HG02642 (cell line): Measurements from ENCODE around the gene DHDDS.
"Not testable (repeated sequence)": the region's sequence is repeated elsewhere in the genome, so short reads cannot be mapped to it uniquely, and the experiment has no call there.

ENCODE experiments used
- ATAC-seq: cut with Tn5 transposase; IDR thresholded peaks from one replicate; pipeline ENCODE4 v1.9.1; 2021; ENCODE audit warnings: mild to moderate bottlenecking; ENCODE audit not compliant: unreplicated experiment, poor library complexity

DHDDS gene

DNA sequence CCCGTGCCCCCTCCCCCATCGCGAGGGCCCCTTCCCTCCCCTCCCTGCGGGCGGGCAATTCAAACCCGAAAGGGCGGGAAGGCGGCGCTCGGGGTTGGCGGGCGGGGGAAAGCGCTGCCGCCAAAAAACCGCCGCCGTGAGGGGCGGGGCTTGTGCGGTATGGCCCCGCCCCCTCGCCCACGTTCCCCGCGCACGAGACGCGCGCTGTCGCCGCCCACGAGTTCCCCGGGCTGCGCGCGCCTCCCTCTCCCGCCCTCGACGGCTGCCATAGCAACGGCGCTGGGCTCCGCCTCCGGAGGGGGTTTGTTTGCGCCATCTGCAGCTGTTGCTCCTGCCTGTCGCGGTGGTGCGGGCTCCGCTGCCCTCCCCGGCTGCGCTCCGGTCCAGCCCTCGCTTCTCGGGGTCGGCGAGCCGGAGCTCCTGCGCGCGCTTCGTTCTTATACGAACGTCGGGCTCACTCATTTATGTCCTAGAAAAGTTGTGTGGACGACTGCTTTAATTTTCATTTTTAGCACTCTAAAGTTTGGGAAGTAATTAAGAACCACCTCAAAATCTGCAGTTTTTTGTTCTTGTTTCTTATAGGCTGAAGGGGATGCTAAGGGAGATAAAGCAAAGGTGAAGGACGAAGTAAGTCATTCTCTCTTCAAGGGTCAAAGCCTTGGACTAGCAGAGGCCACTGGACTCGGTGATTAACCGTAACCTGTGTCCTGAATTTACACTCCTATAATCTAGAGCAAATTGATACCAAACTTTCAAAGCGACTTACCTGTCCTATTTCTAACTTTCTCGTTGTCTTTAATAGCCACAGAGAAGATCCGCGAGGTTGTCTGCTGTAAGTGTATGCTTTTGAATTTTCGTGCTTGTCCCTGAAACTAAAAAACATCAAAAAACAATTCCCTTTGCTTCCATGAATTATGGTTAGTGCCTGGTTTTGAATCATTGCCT, 41.1 kb downstream of the DHDDS start:
- peak; percentile 79 for ATAC-seq

DNA sequence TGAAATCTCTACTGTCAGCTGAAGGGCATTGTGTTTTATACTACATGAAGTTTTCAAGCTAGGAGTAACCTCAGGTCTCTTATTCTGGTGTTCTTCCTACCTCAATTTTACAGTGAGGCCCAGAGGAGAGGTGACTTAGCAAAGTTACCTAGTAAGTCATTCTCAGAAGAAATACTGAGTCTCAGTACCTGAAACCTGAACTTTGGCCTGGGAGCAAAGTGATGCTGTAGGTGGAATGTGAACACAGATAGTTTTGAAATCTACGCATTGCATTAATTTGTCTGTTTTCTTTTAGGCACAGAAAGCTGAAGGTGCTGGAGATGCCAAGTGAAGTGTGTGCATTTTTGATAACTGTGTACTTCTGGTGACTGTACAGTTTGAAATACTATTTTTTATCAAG, 42.7 kb downstream of the DHDDS start:
- no peak for ATAC-seq

DNA sequence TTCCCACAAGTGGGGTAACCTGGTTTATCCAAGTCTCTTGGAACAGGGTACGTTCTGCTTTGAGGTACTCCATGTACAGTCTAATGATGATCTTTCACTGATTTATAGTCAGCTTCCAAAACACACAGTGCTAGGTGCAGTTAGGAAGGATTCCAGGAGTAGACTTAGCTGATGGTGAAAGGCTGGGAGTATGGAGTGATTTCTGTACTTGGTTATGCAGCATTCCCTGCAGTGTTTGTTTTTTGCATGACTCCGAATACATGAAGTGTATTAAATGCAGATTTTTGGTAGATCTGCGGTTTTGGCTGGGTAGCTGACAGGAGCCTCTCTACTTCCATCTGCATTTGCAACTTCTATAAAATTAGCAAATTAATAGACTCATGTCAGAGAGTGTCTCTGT, 43.9 kb downstream of the DHDDS start:
- ATAC-seq = no peak

DNA sequence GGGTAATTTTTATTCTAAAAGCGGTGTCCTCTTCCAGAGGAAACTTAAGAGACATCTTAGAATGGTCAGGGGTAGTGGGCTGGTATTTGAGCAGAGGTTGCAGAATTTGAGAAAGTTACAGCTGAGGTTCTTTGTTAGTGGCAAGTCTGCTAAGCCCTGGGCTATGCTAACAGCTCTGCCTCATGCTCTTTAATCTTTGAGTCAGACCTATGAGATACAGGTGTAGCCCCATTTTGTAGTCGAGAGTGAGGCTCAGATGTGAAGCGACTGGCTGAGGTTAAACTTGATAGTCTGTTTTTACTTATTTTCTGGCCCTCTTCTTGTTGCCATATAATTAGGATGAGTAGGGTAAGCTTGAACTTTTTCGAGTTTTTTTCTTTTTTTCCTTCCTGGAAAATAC, 44.8 kb downstream of the DHDDS start:
- ATAC-seq = no peak

DNA sequence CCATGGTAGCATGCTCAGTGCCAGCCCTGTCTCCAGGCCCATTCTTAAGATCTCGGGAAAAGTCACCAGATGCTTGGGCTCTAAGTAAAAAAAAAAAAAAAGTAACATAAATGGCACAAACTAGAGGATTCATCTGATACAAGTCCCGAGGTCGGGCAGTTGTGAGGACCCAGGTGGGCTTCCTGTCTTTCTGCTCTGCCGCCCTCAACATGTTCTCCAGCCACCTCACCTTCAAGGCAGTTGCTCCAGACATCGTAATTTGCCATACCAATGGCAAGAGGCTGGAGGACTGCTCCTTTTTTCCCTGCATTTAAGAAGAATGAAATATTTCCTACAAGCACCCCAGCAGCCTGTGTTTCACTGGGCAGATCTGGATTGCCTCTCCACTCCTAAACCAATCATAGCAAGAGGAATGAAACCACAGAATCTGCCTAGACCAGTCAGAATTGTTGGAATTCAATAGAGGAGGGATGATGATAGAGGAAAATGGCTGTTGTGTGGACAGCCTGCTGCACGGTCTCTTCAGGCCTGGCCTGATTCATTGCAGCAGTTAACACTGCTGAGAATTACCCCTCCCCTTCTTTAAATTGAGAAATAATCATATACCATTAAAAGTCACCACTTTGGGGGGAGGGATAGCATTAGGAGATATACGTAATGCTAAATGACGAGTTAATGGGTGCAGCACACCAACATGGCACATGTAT, 45.5 kb downstream of the DHDDS start:
- ATAC-seq = no peak

DNA sequence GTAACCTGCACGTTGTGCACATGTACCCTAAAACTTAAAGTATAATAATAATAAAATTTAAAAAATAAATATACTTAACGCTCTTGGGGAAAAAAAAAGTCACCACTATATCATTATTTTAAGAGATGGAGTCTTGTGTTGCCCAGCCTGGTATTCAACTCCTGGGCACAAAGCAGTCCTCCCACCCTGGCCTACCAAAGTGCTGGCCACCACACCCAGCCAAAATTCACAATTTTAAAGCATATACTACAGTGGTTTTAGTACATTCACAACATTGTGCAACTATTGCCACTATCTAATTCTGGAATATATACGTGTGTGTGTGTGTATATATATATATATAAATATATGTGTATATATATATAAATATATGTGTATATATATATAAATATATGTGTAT, 46.0 kb downstream of the DHDDS start:
- no peak for ATAC-seq

DNA sequence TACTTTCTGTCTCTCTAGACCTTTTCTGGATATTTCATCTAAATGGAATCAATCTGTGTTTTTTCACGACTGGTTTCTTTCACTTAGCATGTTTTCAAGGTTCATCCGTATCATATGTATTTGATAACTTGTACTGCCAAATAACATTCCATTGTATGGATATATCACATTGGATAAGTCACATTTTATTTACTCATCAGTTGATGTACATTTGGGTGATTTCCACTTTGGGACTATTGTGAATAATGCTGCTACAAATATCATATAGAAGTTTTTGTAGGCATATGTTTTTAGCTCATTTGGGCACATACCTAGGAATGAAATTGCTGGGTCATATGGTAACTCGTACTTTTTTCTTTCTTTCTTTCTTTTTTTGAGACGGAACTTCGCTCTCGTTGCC, 46.9 kb downstream of the DHDDS start:
- no peak for ATAC-seq

DNA sequence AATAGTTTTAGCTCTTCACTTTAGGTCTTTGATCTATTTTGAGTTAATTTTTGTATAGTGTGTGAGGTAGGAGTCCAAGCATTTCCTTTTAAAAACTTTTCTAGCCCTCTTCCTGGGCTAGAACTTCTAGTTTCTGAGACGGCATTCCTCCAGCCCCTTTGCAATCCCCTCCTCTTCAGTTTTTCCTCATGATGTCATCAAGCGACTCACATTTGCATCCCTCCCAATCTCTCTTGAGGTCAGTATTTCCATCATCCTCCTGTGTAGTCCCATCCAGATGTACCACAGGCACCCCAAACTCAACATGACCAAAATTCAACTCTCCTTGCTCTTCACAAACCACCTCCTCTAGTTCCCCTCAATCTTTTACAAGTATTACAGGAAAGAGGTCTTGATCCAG, 50.8 kb downstream of the DHDDS start:
- no peak for ATAC-seq

DNA sequence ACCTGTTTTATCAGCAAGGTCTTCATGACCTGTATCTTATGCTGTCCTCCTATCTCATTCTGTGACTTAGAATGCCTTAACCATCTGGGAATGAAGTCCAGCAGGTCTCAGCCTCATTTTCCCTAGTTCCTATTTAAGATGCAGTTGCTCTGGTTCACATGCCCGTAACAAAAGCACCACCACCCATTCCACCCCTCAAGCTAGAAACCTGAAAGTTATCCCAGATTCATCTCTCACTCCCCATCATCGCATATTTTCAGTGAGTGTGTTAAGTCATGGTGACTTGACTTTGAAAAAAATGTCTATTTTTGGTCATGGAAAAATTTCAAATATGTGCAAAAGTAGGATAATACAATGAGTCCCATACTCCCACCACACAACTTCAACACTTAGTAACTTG, 51.9 kb downstream of the DHDDS start:
- no peak for ATAC-seq

DNA sequence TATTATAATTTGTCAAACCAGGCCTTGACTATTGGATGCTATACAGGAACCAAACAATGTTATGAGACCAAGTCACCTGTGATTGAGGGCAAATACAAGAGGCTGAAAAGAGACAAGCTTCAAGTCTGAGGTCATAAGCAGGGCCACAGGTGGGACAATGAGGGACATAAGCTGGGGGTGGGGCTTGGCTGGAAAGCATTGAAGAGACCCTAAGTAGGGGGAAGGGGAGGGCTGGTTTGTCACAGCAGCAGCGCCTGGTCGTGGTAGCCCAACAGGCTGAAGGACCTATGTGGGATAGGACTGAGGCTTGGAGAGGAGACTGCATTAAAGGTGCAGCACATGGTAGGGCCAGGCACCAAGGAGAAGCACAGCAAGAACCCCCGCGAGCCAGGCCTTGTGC, 58.0 kb downstream of the DHDDS start:
- ATAC-seq = no peak

DNA sequence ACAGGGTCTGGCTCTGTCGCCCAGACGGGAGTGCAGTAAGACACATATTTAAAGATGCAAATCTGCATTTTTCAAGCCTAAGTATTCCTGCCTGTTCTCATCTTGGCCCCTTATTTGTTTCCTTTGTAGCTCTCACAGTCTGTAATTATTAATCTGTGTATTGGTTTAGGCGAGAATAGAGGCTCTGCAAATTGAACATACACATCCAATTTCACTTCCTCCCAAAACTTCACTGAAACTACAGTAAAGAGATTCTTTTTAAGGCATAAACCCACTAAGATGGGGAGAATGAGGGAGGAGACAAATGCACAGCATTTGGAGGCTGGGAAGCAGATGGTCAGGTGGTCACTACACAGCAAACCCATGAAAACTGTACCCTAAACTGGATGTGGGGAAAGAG, 61.1 kb downstream of the DHDDS start:
- ATAC-seq = no peak

DNA sequence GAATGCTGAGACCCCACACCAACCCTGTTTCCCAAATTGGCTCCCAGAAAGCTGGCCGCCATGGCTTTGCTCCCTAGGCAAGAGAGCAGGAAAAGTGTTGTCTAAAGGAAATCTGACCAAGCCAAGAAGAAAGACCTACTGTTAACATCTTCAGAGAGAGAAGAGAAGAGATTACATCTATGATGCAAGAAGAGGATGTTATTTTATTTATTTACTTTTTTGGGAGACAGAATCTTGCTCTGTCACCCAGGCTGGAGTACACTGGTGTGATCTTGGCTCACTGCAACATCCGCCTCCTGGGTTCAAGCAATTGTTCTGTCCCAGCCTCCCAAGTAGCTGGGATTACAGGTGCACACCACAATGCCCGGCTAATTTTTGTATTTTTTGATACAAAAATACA, 61.8 kb downstream of the DHDDS start:
- ATAC-seq = no peak

DNA sequence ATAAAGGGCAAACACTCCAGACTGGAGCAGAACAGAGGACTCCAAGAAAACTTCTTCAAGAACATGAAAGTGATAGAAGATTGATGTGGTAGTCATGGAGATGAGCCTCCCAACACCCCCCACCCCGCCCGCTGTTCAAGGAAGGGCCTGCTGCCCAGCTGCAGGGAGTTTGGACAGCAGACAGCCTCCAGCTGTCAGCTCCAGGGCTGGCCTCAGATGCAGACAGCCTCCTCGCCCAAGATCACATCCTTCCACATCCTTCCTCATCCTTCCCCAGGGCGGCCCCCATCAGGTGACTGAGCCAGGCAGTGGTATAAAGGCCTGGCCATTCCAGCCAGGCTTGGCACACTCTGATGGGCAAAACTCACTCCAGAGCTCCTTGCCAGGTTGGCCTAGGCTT, 64.7 kb downstream of the DHDDS start:
- ATAC-seq = no peak

DNA sequence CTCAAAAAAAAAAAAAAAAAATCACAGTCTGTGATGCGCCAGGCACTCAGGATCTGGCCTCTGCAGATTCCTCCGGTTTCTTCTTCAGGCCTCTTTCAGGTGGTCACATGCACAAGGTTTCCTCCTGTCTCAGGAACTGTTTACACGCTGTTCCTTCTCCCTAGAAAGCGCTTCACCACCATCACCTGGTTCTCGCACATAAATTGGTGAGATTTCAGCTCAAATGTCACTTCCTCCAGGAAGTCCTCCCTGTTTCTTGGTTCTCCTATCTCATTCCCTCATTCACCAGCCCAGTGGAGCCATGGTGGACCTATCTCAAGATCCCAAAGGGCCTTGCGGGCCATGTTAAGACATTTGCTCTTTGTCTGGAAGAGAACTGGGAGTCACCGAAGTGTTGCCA, 66.8 kb downstream of the DHDDS start:
- no peak for ATAC-seq

DNA sequence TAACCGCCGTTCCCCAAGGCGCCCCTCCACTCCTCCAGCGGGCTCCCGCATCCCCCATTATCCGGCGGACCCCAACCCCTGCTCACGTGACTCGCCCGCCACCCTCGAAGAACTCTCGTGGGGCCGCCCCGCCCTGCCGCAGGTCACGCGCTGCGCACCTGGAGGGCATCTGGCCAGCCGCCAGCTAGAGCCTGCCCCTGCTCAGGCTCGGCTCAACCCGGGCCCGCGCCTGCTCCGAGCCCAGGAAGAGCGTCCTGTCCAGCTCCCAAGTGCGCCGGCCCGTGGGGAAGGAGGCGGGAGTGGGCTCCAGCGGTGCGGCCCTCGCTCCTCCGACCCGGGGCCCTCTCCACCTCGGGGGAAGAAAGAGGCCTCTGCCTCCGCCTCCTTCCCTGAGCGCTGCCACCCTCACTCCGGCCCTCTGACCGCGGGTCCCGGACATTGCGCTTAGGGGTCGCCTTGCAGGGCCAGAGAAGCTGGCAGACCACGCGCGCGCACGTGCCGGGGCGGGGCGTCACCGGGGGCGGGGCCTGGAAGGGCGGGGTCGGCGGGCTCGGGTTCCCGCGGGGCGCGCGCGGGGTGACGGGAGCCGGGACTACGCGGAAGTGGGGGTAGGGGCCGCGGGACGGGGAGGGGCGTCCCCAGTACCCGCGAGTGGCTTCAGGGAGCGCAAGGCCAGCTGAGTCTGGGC, 68.5 kb downstream of the DHDDS start:
- ATAC-seq = peak; percentile 71

DNA sequence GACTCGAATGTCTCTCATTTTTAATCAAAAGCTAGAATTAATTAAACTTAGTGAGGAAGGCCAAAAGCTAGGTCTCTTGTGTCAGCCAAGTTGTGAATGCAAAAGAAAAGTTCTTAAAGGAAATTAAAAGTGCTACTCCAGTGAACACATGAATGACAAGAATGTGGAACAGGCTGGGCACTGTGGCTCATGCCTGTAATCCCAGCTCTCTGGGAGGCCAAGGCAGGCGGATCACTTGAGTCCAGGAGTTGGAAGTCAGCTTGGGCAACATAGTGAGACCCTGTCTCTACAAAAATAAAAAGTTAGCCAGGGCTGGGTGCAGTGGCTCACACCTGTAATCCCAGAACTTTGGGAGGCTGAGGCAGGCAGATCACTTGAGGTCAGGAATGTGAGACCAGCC, 78.6 kb downstream of the DHDDS start:
- not testable (repeated sequence) for ATAC-seq

DNA sequence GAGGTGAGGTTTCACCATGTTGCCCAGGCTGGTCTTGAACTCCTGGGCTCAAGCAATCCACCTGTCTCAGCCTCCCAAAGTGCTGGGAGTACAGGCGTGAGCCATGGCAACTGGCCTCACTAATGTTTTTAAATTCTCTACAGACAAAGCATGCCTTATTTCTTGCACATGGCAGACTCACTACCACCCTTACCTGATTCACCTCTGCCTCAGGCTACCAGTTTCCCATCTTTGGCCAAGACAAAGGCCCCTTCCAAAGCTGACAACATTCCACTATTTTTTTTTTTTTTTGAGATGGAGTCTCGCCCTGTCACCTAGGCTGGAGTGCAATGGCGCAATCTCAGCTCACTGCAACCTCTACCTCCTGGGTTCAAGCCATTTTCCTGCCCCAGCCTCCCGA, 83.7 kb downstream of the DHDDS start:
- ATAC-seq = not testable (repeated sequence)

DNA sequence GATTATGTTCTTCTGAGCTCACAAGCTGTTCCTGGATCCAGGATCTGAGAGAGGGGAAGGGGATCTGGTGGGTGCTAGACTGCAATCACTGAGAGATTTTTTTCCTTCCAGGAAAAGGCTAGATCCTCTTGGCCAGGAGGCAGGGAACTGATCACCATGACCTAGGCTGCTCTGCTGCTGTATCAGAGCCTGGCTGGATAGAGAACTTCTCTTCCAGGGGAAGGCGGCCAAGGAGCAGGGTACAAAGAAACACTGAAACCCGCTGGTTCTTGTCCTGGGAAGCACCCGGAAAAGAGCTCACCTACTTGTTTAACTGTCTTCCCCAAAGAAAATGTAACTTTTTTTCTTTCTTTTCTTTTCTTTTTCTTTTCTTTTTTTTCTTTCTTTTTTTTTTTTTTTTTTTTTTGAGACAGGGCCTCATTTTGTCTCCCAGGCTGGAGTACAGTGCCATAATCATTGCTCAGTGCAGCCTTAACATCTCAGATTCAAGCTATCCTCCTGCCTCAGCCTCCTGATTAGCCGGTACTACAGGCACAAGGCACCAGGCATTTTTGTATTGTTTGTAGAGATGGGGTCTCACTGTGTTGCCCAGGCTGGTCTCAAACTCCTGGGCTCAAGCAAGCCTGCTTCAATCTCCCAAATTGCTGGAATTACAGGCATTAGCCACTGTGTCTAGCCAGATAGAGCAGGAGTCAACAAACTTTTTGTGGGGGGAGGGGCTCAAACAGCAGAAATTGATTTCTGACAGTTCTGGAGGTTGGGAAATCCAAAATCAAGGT, 85.1 kb downstream of the DHDDS start:
- ATAC-seq = no peak

DNA sequence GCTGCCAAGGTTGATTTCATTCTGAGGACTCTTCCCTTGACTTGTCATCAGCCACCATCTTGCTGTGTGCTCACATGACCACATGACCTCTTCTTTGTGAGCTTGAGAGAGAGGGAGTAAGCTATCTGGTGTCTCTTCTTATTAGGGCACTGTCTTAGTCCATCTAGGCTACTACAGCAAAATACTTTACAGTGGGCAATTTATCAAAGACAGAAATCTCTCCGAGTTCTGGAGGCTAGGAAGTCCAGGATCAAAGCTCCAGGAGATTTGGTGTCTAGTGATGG, 85.6 kb downstream of the DHDDS start:
- no peak for ATAC-seq

DNA sequence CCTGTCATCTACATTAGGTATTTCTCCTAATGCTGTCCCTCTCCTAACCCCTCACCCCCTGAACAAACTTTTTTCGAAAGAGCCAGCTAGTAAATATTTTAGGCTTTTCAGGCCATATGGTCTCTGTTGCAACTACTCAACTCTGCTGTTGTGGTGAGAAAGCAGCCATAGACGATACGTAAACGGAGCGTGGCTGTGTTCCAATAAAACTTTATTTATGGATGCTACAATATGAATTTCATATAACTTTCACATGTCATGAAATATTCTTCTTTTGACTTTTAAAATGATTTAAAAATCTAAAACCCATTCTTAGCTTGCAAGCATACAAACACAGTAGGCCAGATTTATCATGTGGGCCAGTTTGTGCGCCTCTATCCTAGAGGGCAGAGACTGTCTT, 86.2 kb downstream of the DHDDS start:
- no peak for ATAC-seq

DNA sequence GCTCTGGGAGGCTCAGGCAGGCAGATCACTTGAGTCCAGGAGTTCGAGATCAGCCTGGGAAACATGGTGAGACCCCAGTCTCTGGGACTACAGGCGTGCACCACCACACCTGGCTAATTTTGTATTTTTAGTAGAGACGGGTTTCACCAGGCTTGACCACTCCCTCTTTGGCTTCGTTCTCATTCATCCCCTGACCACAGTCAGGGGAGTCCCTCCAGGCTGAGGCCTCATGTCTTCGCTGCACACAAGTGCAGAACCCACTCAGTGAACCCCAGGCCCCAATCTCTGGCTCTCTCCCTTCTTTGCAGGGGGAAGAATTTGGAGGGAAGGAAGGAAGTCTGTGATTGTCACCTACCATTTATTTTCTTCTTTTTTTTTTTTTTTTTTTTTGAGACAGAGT, 88.2 kb downstream of the DHDDS start:
- ATAC-seq = no peak
